HCT116 (cell line): ENCODE data around the gene MICALL1.

Experiments
- ATF3 ChIP-seq: IDR thresholded peaks from 2 replicates; pipeline ENCODE4 v1.6.1; 2012
- CEBPB ChIP-seq: IDR thresholded peaks from 2 replicates; pipeline ENCODE4 v1.6.1; 2012; ENCODE audit warnings: low read depth
- EZH2 ChIP-seq: fragments of 200-600 bp; sonication (generic); IDR thresholded peaks from 2 replicates; pipeline ENCODE4 v1.6.1; 2017; ENCODE audit warnings: antibody characterized with exemption, mixed run types
- EZH2phosphoT487 ChIP-seq: fragments of 200-600 bp; IDR thresholded peaks from 2 replicates; pipeline ENCODE4 v1.6.1; 2018; ENCODE audit warnings: antibody characterized with exemption, borderline replicate concordance
- JUND ChIP-seq: IDR thresholded peaks from 2 replicates; pipeline ENCODE4 v1.6.1; 2012
- POLR2A ChIP-seq: IDR thresholded peaks from 2 replicates; pipeline ENCODE4 v1.7.0; 2011; ENCODE audit warnings: borderline replicate concordance; ENCODE audit not compliant: insufficient read depth, insufficient read length; ENCODE audit errors: extremely low read depth
- POLR2AphosphoS5 ChIP-seq: IDR thresholded peaks from 2 replicates; pipeline ENCODE4 v1.6.1; 2011; ENCODE audit warnings: mild to moderate bottlenecking, low read depth, low read length, moderate library complexity
- RAD21 ChIP-seq: IDR thresholded peaks from 2 replicates; pipeline ENCODE4 v1.6.1; 2012; ENCODE audit warnings: low read depth, mild to moderate bottlenecking
- REST ChIP-seq: IDR thresholded peaks from 2 replicates; pipeline ENCODE4 v1.6.1; 2012; ENCODE audit warnings: low read depth
- SIN3A ChIP-seq: IDR thresholded peaks from 2 replicates; pipeline ENCODE4 v1.6.1; 2012; ENCODE audit warnings: low read depth
- SP1 ChIP-seq: IDR thresholded peaks from 2 replicates; pipeline ENCODE4 v1.6.1; 2012; ENCODE audit warnings: low read depth
- TF ChIP-seq, protein P1 (sequence below), 3 experiments: fragments of 200-600 bp in 1 of 3; sonication (generic) in 1 of 3; IDR thresholded peaks in 2 of 3; conservative IDR thresholded peaks in 1 of 3; 2 replicates each; pipeline ENCODE4 v1.5.1; 2012 to 2017; ENCODE audit warnings: low read depth in 2 of 3, low read length in 2 of 3, antibody characterized with exemption in 1 of 3, borderline replicate concordance in 1 of 3, control low read depth in 1 of 3, mild to moderate bottlenecking in 1 of 3, mixed read lengths in 1 of 3, mixed run types in 1 of 3, moderate library complexity in 1 of 3; ENCODE audit not compliant: insufficient read depth in 1 of 3

- TF ChIP-seq, protein P1, sequence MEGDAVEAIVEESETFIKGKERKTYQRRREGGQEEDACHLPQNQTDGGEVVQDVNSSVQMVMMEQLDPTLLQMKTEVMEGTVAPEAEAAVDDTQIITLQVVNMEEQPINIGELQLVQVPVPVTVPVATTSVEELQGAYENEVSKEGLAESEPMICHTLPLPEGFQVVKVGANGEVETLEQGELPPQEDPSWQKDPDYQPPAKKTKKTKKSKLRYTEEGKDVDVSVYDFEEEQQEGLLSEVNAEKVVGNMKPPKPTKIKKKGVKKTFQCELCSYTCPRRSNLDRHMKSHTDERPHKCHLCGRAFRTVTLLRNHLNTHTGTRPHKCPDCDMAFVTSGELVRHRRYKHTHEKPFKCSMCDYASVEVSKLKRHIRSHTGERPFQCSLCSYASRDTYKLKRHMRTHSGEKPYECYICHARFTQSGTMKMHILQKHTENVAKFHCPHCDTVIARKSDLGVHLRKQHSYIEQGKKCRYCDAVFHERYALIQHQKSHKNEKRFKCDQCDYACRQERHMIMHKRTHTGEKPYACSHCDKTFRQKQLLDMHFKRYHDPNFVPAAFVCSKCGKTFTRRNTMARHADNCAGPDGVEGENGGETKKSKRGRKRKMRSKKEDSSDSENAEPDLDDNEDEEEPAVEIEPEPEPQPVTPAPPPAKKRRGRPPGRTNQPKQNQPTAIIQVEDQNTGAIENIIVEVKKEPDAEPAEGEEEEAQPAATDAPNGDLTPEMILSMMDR (IDR thresholded peaks at IDR 0.05 in 2 of 3, conservative IDR thresholded peaks at IDR 0.05 in 1 of 3; ENCODE audit: borderline replicate concordance in 1 of 3, insufficient read depth in 1 of 3, low read depth in 2 of 3, low read length in 2 of 3), result no peak
- TF ChIP-seq RAD21 (no peak), SP1 (no peak), EZH2 (no peak), ATF3 (no peak), POLR2A (no peak), SIN3A (no peak), POLR2AphosphoS5 (no peak), CEBPB (no peak), REST (no peak), EZH2phosphoT487 (no peak), JUND (no peak)
Measured at GRCh38 chr22:37981282-37982011, 75.3 kb downstream of the MICALL1 start.
